NCI-H1694 (cell line): ENCODE data around the gene EIF2S2.
A peak's percentile ranks its signal among the peaks of the same experiment; 100 is the strongest.

Source experiments
- DNase-seq: peaks from one replicate; lab custom pipeline; 2025; lab: John Stamatoyannopoulos, UW

EIF2S2 gene

DNA sequence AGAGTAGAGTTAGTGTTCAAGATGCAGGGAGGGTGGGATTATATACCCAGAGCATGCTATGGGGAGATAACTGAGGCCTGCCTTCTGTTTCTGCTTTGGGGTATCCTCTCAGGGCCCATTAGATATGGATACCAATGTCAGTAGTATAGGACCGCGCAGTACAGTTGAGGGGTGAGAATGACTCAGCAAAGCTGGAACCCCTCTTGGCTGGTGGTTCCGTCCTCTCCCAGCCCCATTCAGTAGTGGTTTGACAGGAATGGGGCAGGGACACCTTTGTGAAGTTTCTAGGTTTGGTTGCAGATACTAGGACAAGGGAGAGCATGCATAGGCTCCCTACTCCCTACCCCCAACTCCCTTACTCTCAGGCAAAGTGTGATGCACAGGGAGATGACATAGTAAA is 47.8 kb downstream of the EIF2S2 start:
- no peak for DNase-seq

DNA sequence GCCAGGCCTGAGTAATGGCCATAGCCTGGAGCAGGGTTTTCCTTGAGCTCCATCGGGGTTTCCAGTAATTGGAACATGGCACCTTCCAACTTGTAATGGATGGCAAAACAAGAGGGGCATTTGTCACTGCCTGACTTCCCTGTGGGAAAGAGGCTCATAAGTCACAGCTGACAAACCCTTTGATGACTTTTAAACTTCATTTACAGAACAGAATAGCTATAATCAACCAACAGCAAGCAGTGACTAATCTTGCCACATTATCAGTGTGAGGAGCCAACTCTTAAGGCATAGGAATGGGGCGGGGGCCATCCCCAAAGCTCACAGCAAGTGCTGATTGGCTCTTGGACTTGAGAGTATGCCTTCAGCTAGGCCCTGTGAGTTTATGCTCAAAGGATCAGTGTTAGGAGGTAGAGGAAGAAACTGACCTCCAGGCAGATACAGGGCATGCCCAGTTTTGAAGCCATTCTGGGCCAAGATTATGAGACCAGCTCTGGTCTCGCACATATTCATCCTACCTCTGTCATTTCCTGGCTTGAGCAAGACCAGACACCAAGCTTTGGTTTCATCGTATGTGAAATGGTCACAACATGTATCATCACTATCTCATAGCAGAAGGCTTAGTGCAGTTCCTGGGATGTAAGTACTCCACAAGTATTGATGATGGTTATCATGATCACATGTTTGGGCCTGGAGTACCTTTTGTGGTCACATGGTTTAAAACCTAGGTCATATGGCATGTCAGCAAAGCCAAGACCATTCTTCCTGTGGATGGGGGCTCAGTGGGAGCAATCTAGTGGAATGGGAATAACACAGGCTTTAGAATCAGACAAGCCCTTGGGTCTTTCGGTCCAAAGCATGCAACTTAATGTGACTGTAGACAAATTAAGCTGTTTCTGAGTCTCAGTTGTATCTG is 49.2 kb downstream of the EIF2S2 start:
- no peak for DNase-seq

DNA sequence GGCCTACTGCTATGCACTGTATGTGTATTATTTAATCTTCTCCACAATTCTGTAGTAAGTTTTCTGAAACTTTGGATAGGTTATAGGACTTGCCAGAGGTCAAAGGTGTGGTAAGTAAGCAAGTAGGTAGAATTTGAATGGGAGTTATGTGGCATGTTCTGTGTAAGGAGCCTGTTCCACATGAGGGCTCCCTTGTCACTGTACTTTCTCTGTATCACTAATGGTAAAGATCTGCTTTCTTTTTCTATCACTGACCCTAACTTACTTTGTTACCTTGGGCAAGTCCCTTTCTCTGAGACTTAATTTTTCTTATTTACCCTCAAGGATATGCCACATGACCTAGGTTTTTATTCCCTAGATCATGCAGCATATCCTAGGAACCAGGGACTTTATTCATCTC is 50.3 kb downstream of the EIF2S2 start:
- no peak for DNase-seq

DNA sequence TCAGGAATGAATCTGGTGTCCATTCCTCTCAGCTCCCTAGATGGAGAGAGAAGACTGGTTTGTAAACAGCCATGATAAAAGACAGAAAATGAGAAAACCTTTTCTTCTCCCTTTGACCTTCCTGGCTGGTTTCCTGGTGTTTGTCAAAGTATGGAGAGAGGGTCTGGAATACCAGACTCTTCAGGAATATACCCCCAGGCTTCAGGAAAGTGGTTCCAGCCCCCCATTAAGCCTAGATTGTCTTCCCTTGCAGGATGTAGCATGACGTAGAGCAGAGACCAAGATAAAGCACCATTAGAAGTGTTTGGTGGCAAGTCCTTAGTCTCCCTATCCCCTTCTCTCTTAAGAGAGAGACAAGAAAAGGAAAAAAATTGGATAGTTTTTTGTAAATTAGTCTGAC is 51.1 kb downstream of the EIF2S2 start:
- DNase-seq, result no peak

DNA sequence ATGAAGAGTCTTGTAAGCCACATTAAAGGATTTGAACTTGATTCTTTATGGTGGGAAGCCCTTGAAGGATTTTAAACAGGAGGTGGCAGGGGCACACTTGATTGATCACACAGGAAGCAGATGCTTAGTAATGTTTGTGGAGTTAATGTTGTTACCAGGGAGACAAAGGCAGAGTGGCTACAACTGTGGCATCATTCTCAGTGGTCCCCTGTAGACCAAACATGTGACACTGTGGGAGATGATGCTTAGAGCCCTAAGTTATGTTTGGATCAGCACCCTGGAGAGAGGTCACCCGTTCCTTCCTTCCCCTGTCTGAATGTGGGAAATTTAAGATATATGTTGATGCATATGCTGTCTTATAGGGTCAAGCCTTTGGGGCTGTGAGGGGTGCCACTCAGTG is 53.2 kb downstream of the EIF2S2 start:
- no peak for DNase-seq

DNA sequence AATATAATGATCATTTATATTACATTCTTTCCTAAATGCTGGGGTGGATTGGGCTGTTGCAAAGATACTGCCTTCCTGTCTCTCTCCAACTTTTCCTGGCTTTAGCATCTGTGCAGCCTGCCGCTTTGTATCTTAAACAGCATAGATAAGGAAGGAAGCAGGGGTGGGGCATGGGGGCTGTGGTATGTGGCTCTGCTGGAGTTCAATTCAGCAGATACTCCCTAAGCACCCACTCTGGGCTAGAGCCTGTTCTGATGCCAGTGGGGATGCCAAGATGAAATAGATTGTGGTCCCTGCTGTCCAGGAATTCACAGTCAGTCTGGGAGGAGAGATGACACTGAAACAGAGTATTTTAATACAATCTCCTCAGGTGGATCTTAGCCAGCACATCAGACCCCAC is 56.8 kb downstream of the EIF2S2 start:
- no peak for DNase-seq

DNA sequence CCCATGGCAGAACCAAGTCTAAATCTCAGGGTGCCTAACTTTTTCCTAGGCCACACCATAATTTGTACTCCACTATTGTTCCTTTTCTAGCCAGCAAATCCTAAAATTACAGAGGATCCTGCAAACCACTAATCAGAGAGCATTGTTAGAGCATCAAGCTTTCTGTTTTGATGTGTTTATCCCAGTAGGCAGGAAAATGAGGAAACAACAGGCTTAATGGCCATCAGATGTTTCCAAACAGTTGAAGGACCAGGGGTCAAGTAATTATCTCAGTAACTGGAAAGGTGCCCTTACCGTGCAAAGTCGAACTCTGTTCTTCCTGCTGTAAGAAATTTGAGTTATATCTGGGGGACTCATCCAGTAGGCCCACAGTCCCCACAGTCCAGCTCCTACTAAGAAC is 59.6 kb downstream of the EIF2S2 start:
- DNase-seq, result no peak

DNA sequence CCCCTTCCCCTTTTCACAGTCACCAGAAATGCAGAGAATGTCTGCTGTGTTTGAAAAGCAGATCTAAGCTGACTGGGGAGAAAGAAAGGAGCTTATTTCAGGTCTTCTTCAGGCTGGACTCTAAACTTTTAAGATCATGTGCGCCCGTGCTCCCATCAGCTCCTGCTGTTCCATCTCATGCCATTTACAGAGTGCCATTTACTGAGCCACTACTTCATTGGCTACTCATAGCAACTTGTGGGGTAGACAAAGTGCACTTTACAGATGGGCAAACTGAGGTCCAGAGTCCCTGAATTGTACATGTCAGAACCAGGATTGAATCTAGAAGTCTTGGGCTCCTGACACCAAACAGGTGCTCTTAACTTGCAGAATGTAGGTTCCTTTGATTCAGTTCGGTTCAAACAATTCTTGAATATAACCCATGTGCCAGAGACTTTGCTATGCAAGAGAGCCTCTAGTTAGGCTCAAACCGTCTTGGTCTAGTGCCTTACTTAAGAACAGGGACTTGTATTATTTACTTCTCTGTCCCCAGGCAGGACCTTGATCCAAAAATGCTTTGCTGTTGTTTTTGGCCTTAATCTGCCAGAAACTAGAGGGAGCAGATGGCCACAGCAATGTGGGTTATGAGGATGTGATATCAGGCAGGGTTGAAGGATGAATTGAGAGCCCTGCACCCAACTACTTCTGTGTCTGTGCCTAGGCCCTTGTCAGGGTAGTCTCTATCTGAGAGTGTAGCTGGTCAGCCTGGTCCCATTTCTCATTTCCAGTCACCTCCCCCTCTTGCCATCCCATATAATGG is 61.9 kb downstream of the EIF2S2 start:
- no peak for DNase-seq

DNA sequence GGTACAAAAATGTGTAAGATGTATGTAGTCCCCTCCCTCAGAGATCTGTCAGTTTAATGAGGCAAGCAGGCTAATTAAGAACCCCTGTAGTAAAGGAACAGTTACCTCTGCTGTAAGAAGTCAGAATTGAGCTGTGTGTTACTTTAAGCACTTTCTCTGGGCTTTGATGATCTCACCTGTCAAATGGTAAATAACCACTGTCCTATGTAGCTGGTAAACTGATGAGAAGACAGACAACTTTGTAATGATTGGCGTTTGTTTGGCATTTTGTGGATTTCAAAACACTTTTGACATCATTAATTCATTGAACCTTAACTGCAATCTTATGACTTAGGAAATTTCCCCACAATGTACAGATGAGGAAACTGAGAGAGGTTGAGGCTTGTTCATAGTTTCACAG is 62.7 kb downstream of the EIF2S2 start:
- no peak for DNase-seq

DNA sequence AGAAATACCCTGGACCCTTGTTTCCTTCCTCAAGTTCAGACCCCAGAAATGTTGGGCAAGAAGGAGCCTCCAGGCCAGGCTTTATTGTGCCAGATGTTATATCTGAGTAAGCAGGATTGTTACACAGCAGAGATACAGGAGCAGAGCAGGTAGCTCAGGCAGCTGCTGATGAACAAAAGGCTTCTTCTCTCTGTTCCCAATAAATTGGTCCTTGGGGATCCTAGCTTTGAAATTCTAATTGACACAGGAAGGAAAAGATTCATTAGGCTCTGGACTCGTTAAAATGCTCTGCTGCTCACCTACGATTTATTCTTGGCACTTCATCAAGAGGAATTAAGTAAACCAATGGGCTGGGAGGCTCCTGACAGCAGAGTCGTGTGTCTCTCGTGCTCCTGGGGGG is 64.1 kb downstream of the EIF2S2 start:
- no peak for DNase-seq

DNA sequence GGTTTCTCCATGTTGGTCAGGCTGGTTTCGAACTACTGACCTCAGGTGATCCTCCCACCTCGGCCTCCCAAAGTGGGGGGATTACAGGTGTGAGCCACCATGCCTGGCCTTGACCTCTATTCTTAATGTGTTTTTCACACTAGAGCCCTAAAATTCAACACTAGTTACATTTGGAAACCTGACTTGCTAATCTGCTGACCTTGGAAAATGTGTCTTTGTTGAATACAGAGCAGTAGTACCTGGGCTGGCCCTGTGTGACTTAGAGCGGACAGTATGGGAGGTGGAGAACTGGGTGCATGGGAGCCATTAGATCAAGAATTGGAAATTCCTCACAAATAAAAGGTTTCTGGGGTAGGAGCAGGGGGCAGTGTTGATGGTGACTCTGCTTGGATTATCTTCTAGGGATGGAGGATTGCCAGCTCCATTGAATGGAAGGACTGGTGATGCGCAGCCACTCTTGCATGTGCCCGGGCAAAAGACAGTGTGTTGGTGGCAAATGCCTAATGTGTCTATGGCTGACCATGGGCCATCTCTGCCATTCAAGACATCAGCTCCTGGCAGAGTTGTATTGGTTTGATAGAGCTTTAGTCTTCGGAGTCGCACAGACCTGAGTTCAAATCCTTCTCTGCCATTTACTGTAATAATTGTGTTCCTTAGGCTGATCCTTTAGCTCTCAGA is 64.9 kb downstream of the EIF2S2 start:
- no peak for DNase-seq

DNA sequence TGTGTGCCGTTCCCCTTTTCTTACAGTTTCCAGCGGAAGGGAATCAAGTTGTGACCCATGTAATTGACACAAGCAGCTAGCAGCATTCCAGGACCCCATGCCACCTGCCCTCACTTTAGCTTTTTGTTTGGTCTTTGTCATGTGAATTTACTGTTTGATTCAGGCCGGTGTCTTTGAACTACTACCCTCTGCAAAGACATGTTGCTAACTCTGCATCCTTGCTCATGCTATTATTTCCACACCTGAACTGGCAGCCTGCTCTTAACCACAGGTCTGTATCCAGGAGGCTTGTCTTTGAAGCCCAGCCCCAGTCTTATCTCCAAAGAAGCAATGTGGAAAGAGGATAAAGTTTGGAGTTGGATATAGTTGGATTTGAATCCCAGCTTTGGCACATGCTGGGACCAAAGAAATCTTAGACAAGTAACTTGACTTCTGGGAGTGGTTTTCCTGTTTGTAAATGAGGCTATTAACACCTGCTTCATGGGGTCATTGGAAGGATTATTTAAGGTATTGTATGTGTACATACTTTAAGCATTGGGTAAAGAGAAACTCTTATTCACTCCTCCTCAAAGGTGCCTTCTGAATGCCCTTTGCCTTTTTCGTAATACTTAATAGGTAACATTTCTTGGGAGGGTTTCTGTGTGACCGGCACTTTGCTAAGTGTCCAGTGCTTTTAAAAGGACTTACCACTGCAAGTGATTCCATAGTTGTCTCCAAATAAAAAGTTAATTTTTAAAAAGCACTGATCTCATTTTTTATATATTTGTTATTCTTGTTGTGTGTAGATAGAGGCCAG is 65.9 kb downstream of the EIF2S2 start:
- no peak for DNase-seq

DNA sequence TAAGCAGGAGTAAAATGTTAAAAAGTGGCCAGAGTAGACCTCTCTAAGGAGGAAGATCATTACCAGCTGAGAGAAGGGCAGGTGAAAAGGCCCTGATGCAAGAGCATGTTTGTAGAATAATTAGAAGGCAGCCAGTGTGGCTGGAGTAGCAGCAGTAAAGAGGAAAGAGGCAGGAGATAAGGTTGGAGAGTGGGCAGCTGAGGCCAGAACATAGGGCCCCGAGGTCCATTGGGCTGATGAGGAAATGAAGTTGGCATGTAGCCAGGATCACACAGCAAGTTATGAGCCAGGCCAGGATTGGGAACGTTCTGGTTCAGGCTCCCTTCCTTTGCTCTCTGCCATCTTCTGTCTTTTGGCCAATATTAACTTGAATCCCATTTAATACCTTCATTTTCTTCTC is 66.7 kb downstream of the EIF2S2 start:
- no peak for DNase-seq

DNA sequence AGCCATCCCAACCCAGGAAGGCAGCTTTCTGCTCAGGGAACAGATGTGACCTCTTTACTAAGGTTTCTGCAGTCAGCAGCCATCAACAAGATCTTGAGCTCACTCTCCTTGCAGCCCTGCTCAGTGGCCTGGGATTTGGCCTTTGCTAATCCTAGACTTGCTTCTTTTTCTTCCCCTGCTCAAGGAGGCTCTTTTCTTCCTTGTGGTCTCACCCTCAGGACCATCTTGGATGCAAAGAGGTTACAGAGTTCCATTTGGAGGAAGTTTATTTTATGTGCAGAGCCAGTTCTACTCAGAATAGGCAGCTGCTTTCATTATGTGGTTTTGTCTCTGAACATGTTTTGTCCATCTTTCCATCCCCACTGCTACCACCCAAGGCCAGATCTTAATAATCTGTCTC is 69.0 kb downstream of the EIF2S2 start:
- DNase-seq, result no peak

DNA sequence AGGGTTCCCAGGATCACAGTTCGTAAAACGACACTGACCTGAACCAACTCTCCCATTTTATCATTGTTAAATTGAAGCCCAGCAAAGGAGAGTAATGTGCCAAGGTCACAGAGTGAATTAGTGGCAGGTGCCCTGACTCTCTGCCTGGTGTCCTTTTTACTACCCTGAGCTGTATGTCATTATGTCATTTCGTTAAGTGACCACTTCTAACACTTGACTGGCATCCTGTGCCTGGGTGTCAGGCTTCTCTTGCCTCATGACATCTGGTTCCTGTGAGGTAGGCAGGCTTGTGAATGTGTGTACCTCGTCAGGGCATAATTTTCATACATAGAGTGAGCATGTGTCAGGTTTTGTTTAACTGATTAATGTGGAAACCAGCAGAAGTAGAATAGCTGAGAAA is 69.8 kb downstream of the EIF2S2 start:
- no peak for DNase-seq

DNA sequence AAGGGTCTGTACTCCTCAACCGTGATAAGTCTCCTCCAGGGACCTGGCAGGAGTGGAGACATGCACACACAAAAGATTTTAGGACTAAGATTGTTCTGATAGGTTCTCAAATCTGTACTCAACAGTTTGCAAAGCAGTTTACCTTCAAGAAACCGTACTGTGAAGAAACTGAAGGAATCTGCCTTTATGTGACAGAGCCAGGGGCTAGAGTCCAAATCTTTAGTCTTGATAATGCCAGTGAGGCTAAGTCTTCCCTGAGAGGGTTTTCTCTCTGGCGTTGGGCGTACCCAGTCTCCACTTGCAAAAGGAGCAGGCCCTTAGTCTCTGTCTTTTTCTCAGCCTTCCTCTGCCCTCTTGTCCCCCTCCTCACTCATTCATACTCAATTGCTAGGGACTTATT is 70.8 kb downstream of the EIF2S2 start:
- no peak for DNase-seq

DNA sequence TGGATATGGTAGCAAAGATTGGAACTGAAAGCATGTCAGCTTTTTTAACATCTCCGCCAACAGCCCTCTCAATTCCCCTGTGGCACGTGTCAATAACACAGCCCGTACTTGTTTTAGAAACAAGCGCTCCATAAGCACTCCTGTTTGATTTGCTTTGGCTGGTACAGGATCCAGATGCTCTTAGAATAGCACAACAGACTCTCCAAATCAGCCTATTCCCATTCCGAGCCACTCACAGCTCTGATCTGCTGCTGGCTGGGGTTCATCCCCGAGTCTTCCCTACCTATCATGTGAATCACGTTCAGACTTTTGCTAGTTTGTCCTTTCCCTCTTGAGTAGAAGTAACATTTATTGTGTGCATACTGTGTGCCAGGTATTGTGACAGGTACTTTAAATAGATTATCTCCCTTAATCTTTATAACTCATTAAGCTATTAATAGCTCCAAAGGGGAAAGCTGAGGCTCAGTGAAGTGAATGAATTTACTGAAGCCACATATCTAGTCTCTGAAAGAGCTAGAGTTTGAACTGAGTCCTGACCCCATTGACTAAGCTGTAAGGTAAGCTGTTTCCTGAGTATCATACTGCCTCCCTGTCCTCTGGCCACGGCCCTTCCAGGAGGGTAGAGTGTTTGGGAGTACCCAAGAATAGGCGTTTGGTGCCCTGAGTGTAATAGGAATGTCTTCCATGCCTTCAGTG is 71.6 kb downstream of the EIF2S2 start:
- peak; percentile 58 for DNase-seq
